HG03354 (cell line): ENCODE results near the gene FRS2.

ENCODE experiments used
- ATAC-seq: cut with Tn5 transposase; IDR thresholded peaks from one replicate; pipeline ENCODE4 v1.9.1; 2021; ENCODE audit warnings: mild to moderate bottlenecking; ENCODE audit not compliant: unreplicated experiment, poor library complexity, severe bottlenecking

Gene FRS2

DNA sequence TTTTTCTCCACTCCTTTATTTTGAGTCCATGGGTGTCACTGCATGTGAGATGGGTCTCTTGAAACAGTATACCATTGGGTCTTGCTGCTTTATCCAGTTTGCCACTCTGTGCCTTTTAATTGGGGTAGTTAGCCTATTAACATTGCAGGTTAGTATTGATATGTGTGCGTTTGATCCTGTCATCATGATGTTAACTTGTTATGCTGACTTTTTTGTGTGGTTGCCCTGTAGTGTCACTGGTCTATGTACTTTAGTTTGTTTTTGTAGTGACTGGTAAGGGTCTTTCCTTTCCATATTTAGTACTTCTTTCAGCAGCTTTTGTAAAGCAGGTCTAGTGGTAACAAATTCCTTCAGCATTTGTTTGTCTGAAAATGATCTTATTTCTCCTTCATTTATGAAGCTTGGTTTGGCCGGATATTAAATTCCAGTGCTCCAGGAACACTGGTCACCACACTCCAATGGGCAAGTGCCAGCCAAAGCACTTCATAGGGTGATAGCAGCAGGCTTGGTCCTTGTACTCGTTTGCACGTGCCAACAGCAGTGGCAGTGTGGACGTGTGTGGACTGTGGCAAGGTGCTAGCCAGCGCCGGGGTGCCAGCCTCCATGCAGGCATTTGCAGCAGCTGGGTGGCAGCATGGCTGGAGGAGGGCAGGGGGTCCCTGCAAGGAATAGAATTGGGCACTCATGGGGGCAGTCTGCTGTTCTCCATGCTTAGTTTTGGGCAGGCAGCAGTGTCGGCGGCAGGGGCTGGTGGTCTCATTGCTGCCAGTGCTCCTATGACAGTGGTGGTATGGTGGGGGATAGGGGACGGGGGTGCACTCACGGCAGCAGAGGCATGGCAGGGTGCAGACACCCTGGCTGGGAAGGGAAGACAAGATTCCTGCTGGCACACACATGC lies 53.5 kb downstream of the FRS2 start:
- no peak for ATAC-seq

DNA sequence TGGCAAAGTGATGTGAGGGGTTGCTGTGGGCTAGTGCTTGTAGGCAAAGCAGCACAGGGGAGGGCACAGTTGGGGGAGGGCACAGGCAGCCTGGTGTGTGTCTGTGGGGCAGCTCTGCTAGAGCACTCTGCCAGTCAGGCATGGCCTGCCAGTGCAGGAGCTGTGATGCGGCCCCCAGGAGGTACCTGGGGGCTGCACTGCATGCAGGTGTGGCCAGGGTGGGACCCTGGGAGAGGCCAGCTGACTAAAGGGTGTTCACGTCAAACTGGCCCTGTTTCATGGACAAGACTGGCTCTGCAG lies 54.1 kb downstream of the FRS2 start:
- no peak for ATAC-seq

DNA sequence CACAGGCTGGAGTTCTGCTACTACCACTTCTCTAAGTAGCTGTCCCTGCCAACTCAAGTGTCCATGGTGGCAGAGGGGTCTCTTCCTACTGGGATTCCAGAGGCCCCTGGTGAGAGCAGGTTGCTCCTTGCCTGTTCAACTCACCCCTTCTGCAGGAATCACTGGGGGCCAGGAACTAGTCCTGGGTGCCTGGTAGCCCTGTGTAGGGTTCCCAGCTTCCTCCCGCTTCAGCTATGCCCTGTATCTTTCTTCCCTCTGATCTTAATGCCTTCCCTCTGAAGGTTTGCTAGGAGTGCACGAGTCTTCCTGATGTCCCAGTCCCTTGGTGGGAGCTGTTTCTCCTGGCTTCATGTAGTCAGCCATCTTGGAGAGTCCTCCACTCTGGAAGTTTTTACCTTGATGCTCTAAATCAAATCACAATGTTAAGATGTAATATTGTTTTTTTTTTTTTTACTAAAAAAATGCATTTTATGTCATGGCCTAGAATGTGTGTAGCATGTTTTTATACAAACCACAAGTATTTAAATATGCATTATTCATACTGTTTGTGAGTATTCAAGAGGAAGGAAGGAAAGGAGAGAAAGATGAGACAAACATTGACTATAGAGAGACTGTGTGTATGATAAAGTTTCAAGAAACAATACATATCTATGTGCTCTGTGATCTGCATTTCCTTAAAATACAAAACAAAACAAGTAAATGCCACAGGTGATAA lies 54.7 kb downstream of the FRS2 start:
- no peak for ATAC-seq

GRCh38 chr12:69527506-69528272 lies 57.5 kb downstream of the FRS2 start:
- no peak for ATAC-seq

DNA sequence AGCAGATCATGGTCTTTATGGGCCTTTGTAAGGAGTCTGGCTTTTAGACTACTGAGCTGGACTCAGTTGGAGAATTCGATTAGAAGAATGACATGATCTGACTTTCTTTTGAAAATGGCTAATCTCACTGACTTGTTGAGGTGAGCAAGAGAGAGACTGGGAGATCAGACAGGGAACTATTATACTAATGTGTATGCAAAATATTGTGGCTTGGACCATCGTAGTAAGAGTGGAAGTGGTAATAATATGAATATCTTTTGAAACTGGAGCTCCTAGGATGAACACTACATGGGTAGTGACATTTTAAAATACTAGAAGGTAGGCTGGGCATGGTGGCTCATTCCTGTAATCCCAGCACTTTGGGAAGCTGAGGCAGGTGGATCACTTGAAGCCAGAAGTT lies 58.8 kb downstream of the FRS2 start:
- no peak for ATAC-seq

DNA sequence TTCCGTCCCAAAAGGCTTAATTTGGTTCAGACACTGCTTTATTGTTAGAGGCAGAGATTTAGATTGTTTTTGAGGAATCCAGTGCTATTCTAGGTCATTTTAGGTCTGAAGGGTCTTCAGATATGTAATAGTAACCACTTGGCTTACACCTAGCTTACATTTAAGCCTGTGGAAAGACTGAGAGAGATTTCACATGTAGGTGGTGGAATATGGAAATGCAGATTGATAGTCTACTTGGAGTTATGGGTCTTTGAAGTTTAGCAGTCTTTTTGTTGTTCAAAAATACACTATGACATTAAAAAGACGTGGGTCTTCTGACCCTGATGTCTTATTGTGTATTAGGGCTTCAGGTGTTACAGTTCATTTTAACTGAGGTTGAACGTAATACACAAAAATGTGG lies 63.7 kb downstream of the FRS2 start:
- ATAC-seq: no peak

GRCh38 chr12:69534389-69534822 lies 64.2 kb downstream of the FRS2 start:
- peak; percentile 89 for ATAC-seq

DNA sequence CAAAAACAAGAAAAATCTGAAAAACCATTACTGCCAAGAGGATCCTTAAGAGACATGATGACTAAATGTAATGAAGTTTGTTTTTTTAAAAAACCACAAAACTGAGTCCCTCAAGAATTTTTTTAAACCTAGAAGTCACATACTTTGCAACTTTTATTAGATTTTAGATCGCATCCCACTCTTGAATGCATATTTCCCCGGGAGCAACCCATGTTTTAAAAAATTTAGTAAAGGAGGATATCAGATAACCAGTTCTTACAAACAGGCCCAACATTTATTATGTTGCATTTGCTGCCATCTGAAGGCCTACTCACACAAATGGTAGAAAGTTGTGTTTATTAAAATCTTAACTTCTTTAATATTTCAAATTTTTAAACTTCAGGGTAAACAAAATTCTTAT lies 70.8 kb downstream of the FRS2 start:
- ATAC-seq: no peak

- ATAC-seq: no peak
Observed at GRCh38 chr12:69544087-69544486, 73.9 kb downstream of the FRS2 start.

- ATAC-seq: no peak
Observed at GRCh38 chr12:69545081-69545480, 74.9 kb downstream of the FRS2 start.

- ATAC-seq: peak; percentile 93
Observed at GRCh38 chr12:69546693-69547438, 76.7 kb downstream of the FRS2 start.

- no peak for ATAC-seq
Observed at GRCh38 chr12:69548687-69549086, 78.5 kb downstream of the FRS2 start.

DNA sequence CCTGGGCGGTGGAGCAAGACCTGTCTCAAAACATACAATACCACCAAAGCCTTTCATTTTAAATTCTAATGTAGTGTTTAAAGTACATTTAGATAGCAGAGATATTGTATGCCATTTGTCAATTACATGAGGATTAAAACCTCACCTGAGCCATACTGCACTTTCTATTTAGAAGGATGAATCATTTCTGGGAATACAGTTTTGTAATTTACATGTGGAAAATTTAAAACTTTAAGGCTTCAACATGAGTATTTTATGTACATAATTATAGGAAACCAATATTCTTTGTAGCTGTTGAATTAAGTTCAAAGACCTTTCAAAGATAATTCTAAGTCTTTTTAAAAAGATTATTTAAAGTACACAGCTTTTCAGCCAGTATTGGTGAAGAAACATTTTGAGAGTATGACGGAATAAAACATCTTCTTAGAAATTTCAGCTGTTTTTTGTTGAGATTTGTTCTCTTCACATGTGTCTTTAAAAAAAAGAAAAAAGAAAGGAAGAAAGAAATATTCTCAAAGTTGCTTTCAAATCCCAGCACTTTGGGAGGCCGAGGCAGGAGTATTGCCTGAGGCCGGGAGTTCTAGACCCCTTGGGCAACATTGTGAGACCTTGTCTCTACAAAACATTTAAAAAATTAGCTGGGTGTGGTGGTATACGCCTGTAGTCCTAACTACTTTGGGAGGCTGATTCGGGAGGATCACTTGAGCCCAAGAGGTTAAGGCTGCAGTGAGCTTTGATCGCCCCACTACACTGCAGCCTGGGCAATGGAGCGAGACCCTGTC lies 80.6 kb downstream of the FRS2 start:
- no peak for ATAC-seq

GRCh38 chr12:69553628-69554248 lies 83.5 kb downstream of the FRS2 start:
- no peak for ATAC-seq

GRCh38 chr12:69555461-69555860 lies 85.3 kb downstream of the FRS2 start:
- no peak for ATAC-seq

- no peak for ATAC-seq
Observed at GRCh38 chr12:69556383-69556782, 86.2 kb downstream of the FRS2 start.

GRCh38 chr12:69563166-69563762 lies 93.1 kb downstream of the FRS2 start:
- no peak for ATAC-seq

DNA sequence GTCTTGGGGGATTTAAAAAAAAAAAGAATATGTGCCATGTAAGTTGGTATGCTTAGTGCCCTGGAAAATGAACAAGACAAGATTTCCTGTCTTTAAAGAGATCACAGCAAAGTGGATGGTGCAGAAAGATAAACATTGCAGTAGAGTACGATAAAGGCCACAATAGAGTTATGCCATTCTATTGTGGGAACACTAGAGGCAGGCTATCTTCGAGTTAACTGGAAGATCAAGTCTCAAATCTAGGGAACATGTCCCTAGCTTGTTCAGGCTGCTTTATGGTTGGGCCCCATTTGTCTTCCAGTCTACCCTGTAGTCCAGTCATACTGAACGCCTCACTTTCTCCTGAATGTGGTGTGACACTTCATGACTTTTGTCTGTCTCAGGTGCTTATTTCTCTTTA lies 96.4 kb downstream of the FRS2 start:
- ATAC-seq: no peak
